CD4-positive, CD25-positive, alpha-beta regulatory T cell (primary cell): ENCODE results near the gene CCDC154. TPM values are rescaled to one million over a fixed set of nuclear protein-coding genes. Genes with fewer than 3 reads are reported as not detected.

ENCODE experiments used
- ATAC-seq, 2 donors: fragments of 150-1000 bp; cut with Tn5 transposase; one replicate each; pipeline ENCODE4 v1.10.0; 2021; ENCODE audit warnings: low read depth in 2 of 2, moderate number of reproducible peaks in 2 of 2, moderate library complexity in 1 of 2
- DNase-seq, 3 donors: peaks; one replicate each; pipeline versions ENCODE4 v3.0.0 to v3.0.0-alpha.2; 2012 to 2022; ENCODE audit warnings: mixed read lengths in 1 of 3
- H3K27ac ChIP-seq: one replicate; pipeline ENCODE4 v1.7.0; 2013; ENCODE audit warnings: mild to moderate bottlenecking, low read length; ENCODE audit not compliant: insufficient read depth, poor library complexity, severe bottlenecking
- H3K27me3 ChIP-seq: one replicate; pipeline ENCODE4 v1.7.0; 2013; ENCODE audit warnings: low read length; ENCODE audit not compliant: control insufficient read depth, insufficient read depth
- H3K36me3 ChIP-seq: one replicate; pipeline ENCODE4 v1.7.0; 2013; ENCODE audit warnings: mild to moderate bottlenecking, low read length, moderate library complexity; ENCODE audit not compliant: control insufficient read depth, insufficient read depth
- H3K4me1 ChIP-seq: 2 replicates; pipeline ENCODE4 v1.7.0; 2013; ENCODE audit warnings: mild to moderate bottlenecking, low read length; ENCODE audit not compliant: insufficient read depth, control insufficient read depth, poor library complexity, severe bottlenecking
- H3K4me3 ChIP-seq: one replicate; pipeline ENCODE4 v1.7.0; 2013; ENCODE audit warnings: low read depth, mild to moderate bottlenecking, low read length, moderate library complexity
- H3K9me3 ChIP-seq, 2 experiments: 1 replicate in 1 of 2; 2 replicates in 1 of 2; pipeline ENCODE4 v1.7.0; 2013; ENCODE audit warnings: low read length in 2 of 2, mild to moderate bottlenecking in 1 of 2, moderate library complexity in 1 of 2; ENCODE audit not compliant: control insufficient read depth in 2 of 2
- H3K27ac Mint-ChIP-seq, 3 donors: one replicate each; pipeline ENCODE4 v1.8.0; 2020 to 2022; ENCODE audit warnings: mild to moderate bottlenecking in 3 of 3, mixed read lengths in 3 of 3, moderate library complexity in 2 of 3
- H3K27me3 Mint-ChIP-seq: one replicate; pipeline ENCODE4 v1.8.0; 2022; ENCODE audit warnings: mild to moderate bottlenecking, mixed read lengths
- H3K36me3 Mint-ChIP-seq: one replicate; pipeline ENCODE4 v1.8.0; 2020; ENCODE audit warnings: mixed read lengths
- H3K4me1 Mint-ChIP-seq, 4 donors: one replicate each; pipeline ENCODE4 v1.8.0; 2020 to 2022; ENCODE audit warnings: mixed read lengths in 4 of 4, mild to moderate bottlenecking in 1 of 4
- H3K4me3 Mint-ChIP-seq, 4 donors: one replicate each; pipeline ENCODE4 v1.8.0; 2020 to 2022; ENCODE audit warnings: mild to moderate bottlenecking in 4 of 4, mixed read lengths in 4 of 4, moderate library complexity in 3 of 4
- H3K9me3 Mint-ChIP-seq, 7 donors: one replicate each; pipeline ENCODE4 v1.8.0; 2020 to 2022; ENCODE audit warnings: mixed read lengths in 7 of 7, mild to moderate bottlenecking in 3 of 7, moderate library complexity in 2 of 7
- polyA plus RNA-seq, 4 donors: library from polyadenylated mRNA; unstranded; fragments of 300-500 nt; fragmentation: Illumina TruSeq; gene quantifications; one replicate each; pipeline ENCODE4 v1.2.3, GENCODE V29; 2021
- total RNA-seq: library from RNA; stranded (reverse); gene quantifications from one replicate; pipeline ENCODE4 v1.2.3, GENCODE V29; 2022

The CCDC154 gene
- total and polyA plus RNA-seq, 5 donors from 2014 or later = 2.6 TPM; not detected in 4

DNA sequence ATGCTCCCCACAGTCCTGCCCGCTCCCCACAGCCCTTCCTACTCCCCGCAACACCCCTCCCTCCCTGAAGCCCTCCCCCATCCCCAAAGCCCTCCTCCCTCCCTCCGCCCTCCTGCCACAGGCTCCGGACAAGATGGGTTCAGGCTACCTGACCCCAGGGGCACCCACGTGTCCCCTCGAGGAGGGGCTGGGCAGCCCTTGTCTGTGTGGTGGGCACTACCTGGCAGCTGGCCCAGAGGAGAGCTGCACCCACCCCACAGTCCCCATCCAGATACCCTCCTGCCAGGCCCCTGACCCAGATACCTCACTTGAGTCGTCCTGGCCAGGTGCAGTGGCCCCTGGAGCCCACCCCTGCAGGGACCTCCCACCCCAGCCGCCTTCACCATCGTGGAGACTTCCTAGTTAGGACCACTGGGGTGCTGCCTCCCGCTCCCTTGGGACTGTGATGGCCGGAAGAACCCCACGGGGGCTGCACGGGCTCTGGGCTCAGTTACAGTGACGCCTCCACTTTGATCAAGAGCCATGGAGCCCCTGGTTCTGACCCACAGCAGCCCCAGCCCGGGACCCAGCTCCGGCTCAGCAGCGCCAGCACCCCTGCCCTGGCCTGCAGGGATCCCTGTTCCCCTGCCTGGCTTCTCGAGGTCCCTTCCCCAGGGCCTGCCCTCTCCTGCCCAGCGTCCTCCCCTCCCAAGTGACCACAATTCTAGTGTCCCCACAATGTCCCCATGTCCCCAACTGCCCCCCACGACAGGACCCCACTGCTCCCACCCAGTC, 12.7 kb downstream of the CCDC154 start:
- Histone ChIP-seq H3K27me3 (no peaks in the 10 kb centered on the region), H3K27ac (no peak overlapping the region), H3K36me3 (no peaks in the 10 kb centered on the region), H3K4me3 (no peak overlapping the region), H3K9me3 (no peaks in the 10 kb centered on the region), H3K4me1 (peaks cover 5% of the 10 kb centered on the region)
- ATAC-seq = no peak
- H3K27me3 Mint-ChIP-seq = no peaks in the 10 kb centered on the region
- peak overlapping the region in 2 of 4 donors; percentile 46 to 70 for H3K4me3 Mint-ChIP-seq
- H3K4me1 Mint-ChIP-seq = peaks cover 0 to 4% (median 0%) of the 10 kb centered on the region in 4 donors
- H3K36me3 Mint-ChIP-seq = no peaks in the 10 kb centered on the region
- no peak for DNase-seq
- peak overlapping the region in 2 of 3 donors; percentile 48 to 79 for H3K27ac Mint-ChIP-seq
- H3K9me3 Mint-ChIP-seq = no peaks in the 10 kb centered on the region

DNA sequence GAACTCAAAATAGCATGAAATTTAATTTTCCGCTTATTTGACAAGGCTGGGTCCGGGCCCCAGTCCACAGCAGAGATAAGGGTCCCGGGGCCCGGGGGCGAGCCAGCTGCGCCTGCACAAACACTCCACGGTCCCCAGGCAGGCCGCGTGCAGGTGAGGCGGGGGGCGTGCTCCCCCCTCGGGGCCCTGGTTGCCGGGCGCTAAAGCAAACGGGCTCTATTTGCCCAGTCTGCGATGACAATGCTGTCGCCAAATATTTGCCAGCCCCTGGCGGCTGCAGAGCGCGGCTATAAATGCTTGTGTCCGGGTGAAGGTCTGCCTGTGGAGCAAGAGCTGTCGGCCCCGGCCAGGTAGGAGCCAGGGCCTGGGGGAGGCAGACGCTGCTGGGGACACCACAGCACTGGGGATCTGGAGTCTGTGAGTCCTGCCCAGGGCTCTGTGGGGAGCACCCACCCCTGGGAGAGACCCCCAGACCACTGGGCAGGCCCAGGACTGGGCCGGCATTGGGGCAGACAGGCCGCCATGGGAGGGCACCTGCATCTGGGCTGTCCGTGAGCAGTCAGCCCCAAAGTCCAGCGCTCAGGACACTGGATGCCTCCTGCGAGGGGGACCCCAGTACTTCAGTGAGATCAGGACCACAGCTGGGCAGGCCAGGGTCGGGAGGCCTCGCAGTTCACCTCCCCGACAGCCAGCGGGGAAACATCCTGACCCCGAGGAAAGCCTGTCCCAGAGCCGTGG, 13.4 kb downstream of the CCDC154 start, which contains the start of gene PERCC1:
Gene PERCC1, plus strand, starts transcription at position 320 of the 738 bp plus-strand sequence. CDS start 1,516 bp downstream, outside the sequence.
- DNase-seq (no peak), ATAC-seq (no peak)
- H3K4me3 ChIP-seq = no peak within 1 kb of the TSS
- Mint-ChIP-seq H3K4me1 (peaks cover 0 to 4% (median 0%) of the 10 kb centered on the region in 4 donors), H3K9me3 (no peaks in the 10 kb centered on the region), H3K4me3 (peak within 1 kb of the TSS in 3 of 4 donors; percentile 46 to 70 (median 48)), H3K36me3 (no peaks in the 10 kb centered on the region), H3K27ac (peak within 1 kb of the TSS in 2 of 3 donors; percentile 52 to 79), H3K27me3 (no peaks in the 10 kb centered on the region)
- H3K27ac ChIP-seq = no peak within 1 kb of the TSS
- no peaks in the 10 kb centered on the region for H3K27me3 ChIP-seq
- no peaks in the 10 kb centered on the region for H3K36me3 ChIP-seq
- H3K4me1 ChIP-seq = peaks cover 5% of the 10 kb centered on the region
- no peaks in the 10 kb centered on the region for H3K9me3 ChIP-seq

- H3K9me3 Mint-ChIP-seq = no peaks in the 10 kb centered on the region
- Histone ChIP-seq H3K4me1 (peaks cover 5% of the 10 kb centered on the region), H3K36me3 (no peaks in the 10 kb centered on the region), H3K27me3 (no peaks in the 10 kb centered on the region), H3K4me3 (no peak overlapping the region), H3K27ac (no peak overlapping the region), H3K9me3 (no peaks in the 10 kb centered on the region)
- DNase-seq = no peak
- no peaks in the 10 kb centered on the region for H3K27me3 Mint-ChIP-seq
- H3K4me3 Mint-ChIP-seq = peak overlapping the region in 1 of 4 donors; percentile 48
- H3K4me1 Mint-ChIP-seq = peaks cover 0 to 4% (median 0%) of the 10 kb centered on the region in 4 donors
- no peaks in the 10 kb centered on the region for H3K36me3 Mint-ChIP-seq
- no peak for ATAC-seq
- peak overlapping the region in 1 of 3 donors; percentile 52 for H3K27ac Mint-ChIP-seq
These were observed 14.1 kb downstream of the CCDC154 start for GRCh38 chr16:1430214-1430758.

DNA sequence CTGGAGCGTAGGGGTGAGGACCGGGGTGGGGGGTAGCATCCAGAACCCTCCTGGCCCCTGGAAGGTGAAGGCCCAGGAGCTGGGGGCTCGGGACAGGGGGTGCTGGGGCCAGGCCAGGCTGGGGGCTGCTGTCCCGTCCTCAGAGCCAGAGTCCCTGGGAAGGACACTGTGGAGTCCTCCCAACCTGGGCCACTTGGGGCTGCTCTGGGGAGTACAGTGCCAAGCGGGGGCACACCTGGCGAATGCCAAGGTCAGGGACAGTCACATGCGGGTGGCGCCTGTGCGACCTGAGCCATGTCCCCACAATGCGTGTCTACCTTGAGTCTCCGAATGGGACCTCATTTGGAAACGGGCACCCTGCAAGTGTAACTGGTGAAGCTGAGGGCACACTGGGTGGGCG, 14.7 kb downstream of the CCDC154 start:
- no peak for ATAC-seq
- peaks cover 0 to 4% (median 0%) of the 10 kb centered on the region in 4 donors for H3K4me1 Mint-ChIP-seq
- no peaks in the 10 kb centered on the region for H3K36me3 Mint-ChIP-seq
- no peak overlapping the region for H3K27ac ChIP-seq
- H3K4me1 ChIP-seq = peaks cover 5% of the 10 kb centered on the region
- H3K4me3 Mint-ChIP-seq = no peak overlapping the region
- no peaks in the 10 kb centered on the region for H3K36me3 ChIP-seq
- no peaks in the 10 kb centered on the region for H3K9me3 Mint-ChIP-seq
- no peak for DNase-seq
- no peak overlapping the region for H3K4me3 ChIP-seq
- H3K27me3 Mint-ChIP-seq = no peaks in the 10 kb centered on the region
- H3K27me3 ChIP-seq = no peaks in the 10 kb centered on the region
- no peaks in the 10 kb centered on the region for H3K9me3 ChIP-seq
- peak overlapping the region in 1 of 3 donors; percentile 65 for H3K27ac Mint-ChIP-seq

- no peaks in the 10 kb centered on the region for H3K9me3 Mint-ChIP-seq
- H3K4me1 ChIP-seq = peaks cover 5% of the 10 kb centered on the region
- peaks cover 0 to 4% (median 0%) of the 10 kb centered on the region in 4 donors for H3K4me1 Mint-ChIP-seq
- no peak overlapping the region for H3K27ac ChIP-seq
- no peak overlapping the region for H3K4me3 ChIP-seq
- H3K4me3 Mint-ChIP-seq = no peak overlapping the region
- ATAC-seq (no peak), DNase-seq (no peak)
- H3K36me3 ChIP-seq = no peaks in the 10 kb centered on the region
- H3K27me3 Mint-ChIP-seq = no peaks in the 10 kb centered on the region
- no peaks in the 10 kb centered on the region for H3K36me3 Mint-ChIP-seq
- H3K27me3 ChIP-seq = no peaks in the 10 kb centered on the region
- no peak overlapping the region for H3K27ac Mint-ChIP-seq
- H3K9me3 ChIP-seq = no peaks in the 10 kb centered on the region
These were observed 15.3 kb downstream of the CCDC154 start for GRCh38 chr16:1429012-1429411.

DNA sequence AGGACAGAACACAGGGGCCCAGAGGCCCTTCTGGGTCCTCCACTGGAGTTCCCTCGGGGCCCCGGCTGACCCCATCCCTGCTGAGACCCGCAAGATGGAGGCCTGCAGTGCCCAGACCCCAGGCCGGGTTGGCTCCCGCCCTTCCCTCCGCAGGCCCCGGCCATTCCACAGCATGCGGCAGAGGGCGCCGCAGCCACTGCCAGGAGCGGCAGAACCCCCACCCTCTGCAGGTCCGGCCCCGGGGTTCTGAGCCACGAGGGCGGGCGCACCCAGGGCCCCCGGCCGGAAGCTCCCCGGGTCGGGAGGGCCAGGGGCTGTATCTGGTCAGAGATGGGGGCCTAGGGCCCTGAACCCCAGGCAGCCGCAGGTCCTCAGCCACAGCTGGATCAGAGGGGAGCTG, 15.8 kb downstream of the CCDC154 start:
- Mint-ChIP-seq H3K4me3 (no peak overlapping the region), H3K36me3 (no peaks in the 10 kb centered on the region), H3K4me1 (peaks cover 0 to 4% (median 0%) of the 10 kb centered on the region in 4 donors), H3K27me3 (no peaks in the 10 kb centered on the region), H3K27ac (no peak overlapping the region), H3K9me3 (no peaks in the 10 kb centered on the region)
- Histone ChIP-seq H3K36me3 (no peaks in the 10 kb centered on the region), H3K4me1 (peaks cover 5% of the 10 kb centered on the region), H3K27me3 (no peaks in the 10 kb centered on the region), H3K4me3 (no peak overlapping the region), H3K9me3 (no peaks in the 10 kb centered on the region), H3K27ac (no peak overlapping the region)
- DNase-seq = peak in 1 of 3 donors; percentile 48
- ATAC-seq = peak; percentile 44 to 58

DNA sequence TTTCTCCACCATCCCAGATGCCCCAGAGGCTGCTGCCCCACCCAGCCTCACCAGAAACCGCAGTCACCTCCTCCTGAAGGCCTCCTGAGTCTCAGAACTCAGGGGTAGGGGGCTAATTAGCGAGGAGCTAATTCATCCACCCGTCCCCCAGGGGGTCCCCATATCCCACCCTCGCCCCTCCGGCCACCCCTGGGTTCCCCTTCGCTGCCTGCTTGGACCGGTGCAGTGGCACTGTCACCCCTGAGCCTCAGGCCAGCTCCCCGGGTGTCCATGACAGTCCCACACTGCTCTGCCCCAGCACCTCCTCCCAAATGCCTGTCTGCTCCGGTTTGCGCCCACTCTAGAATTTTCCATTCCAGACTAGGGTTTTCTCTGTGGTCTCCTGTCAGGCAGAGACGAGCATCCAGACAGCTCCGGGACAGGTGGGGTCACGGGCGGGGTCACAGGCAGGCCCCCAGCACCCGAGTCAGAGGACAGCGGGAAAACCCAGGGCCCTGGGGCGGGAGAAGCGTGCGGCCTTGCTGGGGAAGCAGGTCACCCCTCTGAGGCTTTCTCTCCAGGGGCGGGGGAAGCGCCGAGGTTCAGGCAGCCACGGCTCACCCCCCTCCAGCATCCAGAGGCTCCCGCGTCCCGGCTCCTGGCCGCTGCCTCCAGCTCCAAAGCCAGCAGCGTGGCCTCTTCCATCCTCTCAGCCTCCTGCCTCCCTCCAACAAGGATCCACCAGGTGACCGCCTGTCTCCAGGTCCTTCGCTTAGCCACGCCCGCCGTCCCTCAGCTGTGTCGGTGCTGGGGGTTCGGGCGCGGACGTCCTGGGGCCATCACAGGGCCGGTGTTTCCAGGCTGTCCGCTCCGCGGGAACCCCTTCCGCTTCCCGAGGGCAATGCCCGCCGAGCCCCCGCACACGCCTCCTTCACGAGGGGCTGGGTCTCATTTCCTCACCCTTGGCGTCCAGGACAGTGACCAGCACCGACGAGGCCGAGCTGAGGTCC, 16.6 kb downstream of the CCDC154 start:
- no peaks in the 10 kb centered on the region for H3K9me3 ChIP-seq
- H3K4me3 ChIP-seq = no peak overlapping the region
- Mint-ChIP-seq H3K27me3 (no peaks in the 10 kb centered on the region), H3K27ac (no peak overlapping the region), H3K36me3 (no peaks in the 10 kb centered on the region), H3K4me3 (no peak overlapping the region), H3K9me3 (peaks cover 0 to 1% (median 0%) of the 10 kb centered on the region in 7 donors), H3K4me1 (peaks cover 0 to 4% (median 0%) of the 10 kb centered on the region in 4 donors)
- ATAC-seq = no peak
- no peak overlapping the region for H3K27ac ChIP-seq
- peaks cover 5% of the 10 kb centered on the region for H3K4me1 ChIP-seq
- no peak for DNase-seq
- no peaks in the 10 kb centered on the region for H3K27me3 ChIP-seq
- no peaks in the 10 kb centered on the region for H3K36me3 ChIP-seq
